ENCODE data around the gene GRPEL1.

- no peak for TF ChIP-seq CTCF (conservative IDR thresholded peaks at IDR 0.05; ENCODE audit: low read depth in 2 of 2)
- TF ChIP-seq EZH2phosphoT487 (IDR thresholded peaks at IDR 0.05; ENCODE audit: unreplicated experiment) = no peak
- no peak for TF ChIP-seq ETS1 (IDR thresholded peaks at IDR 0.05)
These were observed 19.2 kb upstream of the GRPEL1 start for GRCh38 chr4:7087036-7087435.
